Muscle layer of duodenum (tissue), 2 donors: Measurements from ENCODE around the gene CXCL8.

Experiments used
- H3K27ac ChIP-seq: one replicate; pipeline ENCODE4 v1.7.0; 2013; ENCODE audit warnings: mild to moderate bottlenecking, low read length
- H3K27me3 ChIP-seq: one replicate; pipeline ENCODE4 v1.7.0; 2013; ENCODE audit warnings: low read depth, mild to moderate bottlenecking, control low read depth, low read length
- H3K36me3 ChIP-seq, 2 donors: one replicate each; pipeline ENCODE4 v1.7.0; 2013; ENCODE audit warnings: low read length in 2 of 2, control low read depth in 1 of 2, mild to moderate bottlenecking in 1 of 2; ENCODE audit not compliant: insufficient read depth in 2 of 2, control insufficient read depth in 1 of 2
- H3K4me1 ChIP-seq, 2 donors: one replicate each; pipeline ENCODE4 v1.7.0; 2013; ENCODE audit warnings: low read length in 2 of 2, mild to moderate bottlenecking in 2 of 2, control low read depth in 1 of 2, moderate library complexity in 1 of 2; ENCODE audit not compliant: insufficient read depth in 2 of 2, control insufficient read depth in 1 of 2
- H3K4me3 ChIP-seq, 2 donors: one replicate each; pipeline ENCODE4 v1.7.0; 2013; ENCODE audit warnings: low read length in 2 of 2, low read depth in 1 of 2, mild to moderate bottlenecking in 1 of 2
- H3K9me3 ChIP-seq, 2 donors: one replicate each; pipeline ENCODE4 v1.7.0; 2013; ENCODE audit warnings: low read length in 2 of 2, control low read depth in 1 of 2, mild to moderate bottlenecking in 1 of 2; ENCODE audit not compliant: control insufficient read depth in 1 of 2
- donor health status: healthy.

The CXCL8 gene

GRCh38 chr4:73751166-73751565, 10.8 kb downstream of the CXCL8 start:
- Histone ChIP-seq H3K27me3 (no peaks in the 10 kb centered on the region), H3K36me3 (no peaks in the 10 kb centered on the region), H3K9me3 (no peaks in the 10 kb centered on the region), H3K27ac (no peak overlapping the region), H3K4me1 (no peaks in the 10 kb centered on the region), H3K4me3 (no peak overlapping the region)

DNA sequence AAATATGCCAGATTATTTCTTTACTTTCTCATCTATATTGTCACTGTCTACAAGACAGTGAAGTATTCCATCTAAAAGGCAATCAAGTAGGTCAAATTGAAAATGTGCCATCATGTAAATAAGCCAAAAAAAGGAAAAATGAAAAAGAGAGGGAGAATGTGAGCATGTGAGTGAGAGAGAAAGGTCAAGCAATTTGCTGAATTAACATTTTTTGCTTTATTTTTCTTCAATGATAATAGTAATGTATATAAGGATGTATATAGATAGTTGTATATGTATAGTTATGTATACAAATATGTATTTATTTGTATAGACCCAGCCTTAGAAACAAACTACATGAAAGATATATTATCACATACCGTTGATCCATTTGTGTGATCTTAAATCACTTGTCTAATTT, 11.5 kb downstream of the CXCL8 start:
- Histone ChIP-seq H3K36me3 (no peaks in the 10 kb centered on the region), H3K27ac (no peak overlapping the region), H3K9me3 (no peaks in the 10 kb centered on the region), H3K27me3 (no peaks in the 10 kb centered on the region), H3K4me3 (no peak overlapping the region), H3K4me1 (no peaks in the 10 kb centered on the region)

DNA sequence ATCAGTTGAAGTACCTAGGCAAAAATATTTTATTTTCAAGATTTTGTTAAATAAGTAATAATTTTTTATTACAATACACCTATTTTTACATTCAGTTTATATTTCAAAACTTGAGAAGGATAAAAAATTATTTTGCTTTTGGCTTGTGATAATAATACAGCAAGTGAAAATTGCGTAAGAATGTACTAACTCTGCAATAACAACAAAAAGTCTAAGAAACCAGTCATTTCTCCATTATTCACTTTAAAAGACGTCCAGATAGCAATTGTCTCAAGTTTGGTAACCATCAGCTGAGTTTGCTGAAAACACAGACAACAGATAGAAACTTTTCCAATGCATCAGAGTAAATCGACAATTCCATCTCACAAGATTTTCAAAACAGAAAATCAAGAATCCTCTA, 12.1 kb downstream of the CXCL8 start:
- Histone ChIP-seq H3K4me1 (no peaks in the 10 kb centered on the region), H3K27me3 (no peaks in the 10 kb centered on the region), H3K4me3 (no peak overlapping the region), H3K27ac (no peak overlapping the region), H3K36me3 (no peaks in the 10 kb centered on the region), H3K9me3 (no peaks in the 10 kb centered on the region)

DNA sequence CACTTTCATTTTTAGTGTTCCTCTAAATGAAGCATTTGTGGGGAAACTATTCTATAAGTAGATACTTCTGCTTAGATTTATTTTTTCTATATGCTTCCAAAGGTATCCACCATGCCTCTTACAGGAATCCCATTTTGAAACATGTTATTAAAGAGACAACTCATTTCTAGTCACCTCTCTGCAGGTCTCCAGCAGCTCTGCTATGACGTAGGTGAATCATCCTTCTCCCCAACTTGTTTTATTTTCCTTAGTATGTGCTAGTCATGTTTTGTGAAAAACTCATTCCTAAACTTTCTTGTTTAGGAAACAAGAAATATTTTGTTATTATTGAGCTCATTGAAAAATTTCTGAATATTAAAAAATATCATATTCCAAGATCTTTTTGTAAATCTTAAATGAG, 12.8 kb downstream of the CXCL8 start:
- H3K9me3 ChIP-seq = no peaks in the 10 kb centered on the region
- no peak overlapping the region for H3K27ac ChIP-seq
- no peaks in the 10 kb centered on the region for H3K4me1 ChIP-seq
- no peaks in the 10 kb centered on the region for H3K27me3 ChIP-seq
- H3K4me3 ChIP-seq = no peak overlapping the region
- no peaks in the 10 kb centered on the region for H3K36me3 ChIP-seq

DNA sequence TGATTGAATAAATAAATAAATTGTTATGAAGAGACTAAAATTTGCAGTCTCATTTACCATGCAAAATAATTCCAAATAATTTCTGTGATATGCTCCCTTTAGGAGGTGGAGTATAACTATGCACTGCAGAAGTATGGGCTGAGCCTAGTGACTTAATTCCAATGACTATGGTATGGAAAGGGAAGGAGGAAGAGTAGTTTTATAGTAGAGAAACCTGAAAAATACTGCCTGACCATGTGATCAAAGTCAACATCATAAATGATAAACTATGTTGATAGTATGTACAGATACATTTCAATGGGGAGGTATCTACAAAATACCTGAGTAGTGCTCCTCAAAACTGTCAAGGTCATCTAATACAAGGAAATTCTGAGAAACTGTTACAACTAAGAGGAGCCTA, 14.6 kb downstream of the CXCL8 start:
- Histone ChIP-seq H3K4me3 (no peak overlapping the region), H3K4me1 (no peaks in the 10 kb centered on the region), H3K27ac (no peak overlapping the region), H3K27me3 (no peaks in the 10 kb centered on the region), H3K9me3 (no peaks in the 10 kb centered on the region), H3K36me3 (no peaks in the 10 kb centered on the region)

DNA sequence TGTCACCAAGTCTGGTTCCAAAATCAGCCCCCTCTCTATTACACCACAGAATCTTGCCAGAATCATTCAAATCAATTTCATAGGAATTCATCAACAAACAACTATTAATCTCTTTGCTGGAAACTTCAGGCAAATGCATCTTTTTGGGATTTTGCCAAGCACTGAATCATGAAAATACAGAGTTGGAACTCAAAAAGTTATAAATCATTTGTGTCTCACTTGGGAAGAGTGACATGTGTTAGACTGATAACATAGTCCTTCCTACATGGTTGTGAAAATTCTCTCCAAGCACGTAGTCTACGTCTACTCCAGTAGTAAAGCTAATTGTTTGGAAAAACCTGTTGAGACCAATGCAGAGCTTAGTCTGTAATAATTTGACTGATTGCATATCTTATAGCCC, 19.0 kb downstream of the CXCL8 start:
- H3K4me3 ChIP-seq = no peak overlapping the region

GRCh38 chr4:73761856-73762255, 21.5 kb downstream of the CXCL8 start:
- Histone ChIP-seq H3K9me3 (no peaks in the 10 kb centered on the region), H3K27ac (no peak overlapping the region), H3K4me3 (no peak overlapping the region), H3K36me3 (no peaks in the 10 kb centered on the region), H3K4me1 (no peaks in the 10 kb centered on the region), H3K27me3 (no peaks in the 10 kb centered on the region)

More for the DNA sequence above, 19.0 kb downstream of the CXCL8 start:
- H3K27ac ChIP-seq = no peak overlapping the region
- H3K4me1 ChIP-seq = no peaks in the 10 kb centered on the region
- no peaks in the 10 kb centered on the region for H3K36me3 ChIP-seq
- no peaks in the 10 kb centered on the region for H3K27me3 ChIP-seq
- no peaks in the 10 kb centered on the region for H3K9me3 ChIP-seq

DNA sequence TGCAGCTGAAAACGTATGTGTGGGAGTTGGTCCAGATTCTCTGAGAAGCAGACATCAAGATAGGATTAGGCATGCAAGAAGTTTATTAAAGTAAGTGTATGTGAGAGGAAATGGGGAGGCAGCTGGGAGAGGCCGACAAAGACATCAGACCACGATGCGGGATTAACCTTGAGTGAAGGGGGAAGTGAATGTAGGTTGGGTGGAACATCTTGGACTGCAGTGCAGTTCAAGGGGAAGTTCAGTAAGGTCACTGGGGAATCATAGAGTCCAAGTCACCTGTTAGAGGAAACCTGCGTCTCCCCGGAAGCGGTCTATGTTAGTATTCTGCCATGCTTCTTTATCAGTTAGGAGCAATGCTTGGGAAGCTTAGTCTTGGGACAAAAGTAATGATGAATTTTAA, 22.0 kb downstream of the CXCL8 start:
- Histone ChIP-seq H3K4me1 (no peaks in the 10 kb centered on the region), H3K27me3 (no peaks in the 10 kb centered on the region), H3K9me3 (no peaks in the 10 kb centered on the region), H3K27ac (no peak overlapping the region), H3K4me3 (no peak overlapping the region), H3K36me3 (no peaks in the 10 kb centered on the region)

- no peaks in the 10 kb centered on the region for H3K36me3 ChIP-seq
- H3K27ac ChIP-seq = no peak overlapping the region
- H3K9me3 ChIP-seq = no peaks in the 10 kb centered on the region
- H3K4me1 ChIP-seq = no peaks in the 10 kb centered on the region
- no peak overlapping the region for H3K4me3 ChIP-seq
- no peaks in the 10 kb centered on the region for H3K27me3 ChIP-seq
Observed at GRCh38 chr4:73763877-73764276, 23.5 kb downstream of the CXCL8 start.

DNA sequence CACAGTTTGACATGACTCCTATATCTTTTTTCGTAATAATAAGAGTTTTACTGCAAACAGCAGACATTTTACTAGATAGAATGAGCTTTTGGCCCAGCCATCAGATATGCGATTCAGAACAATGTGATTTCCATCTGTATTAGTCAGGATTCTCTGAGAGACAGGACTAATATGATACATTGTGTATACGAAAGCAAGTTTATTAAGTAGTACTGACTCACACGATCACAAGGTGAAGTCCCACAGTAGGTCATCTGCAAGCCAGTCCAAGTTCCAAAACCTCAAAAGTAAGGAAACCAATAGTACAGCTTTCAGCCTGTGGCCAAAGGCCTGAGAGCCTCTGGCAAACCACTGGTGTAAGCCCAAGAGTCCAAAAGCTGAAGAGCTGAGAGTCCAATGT, 24.1 kb downstream of the CXCL8 start:
- H3K4me1 ChIP-seq = no peaks in the 10 kb centered on the region
- no peaks in the 10 kb centered on the region for H3K27me3 ChIP-seq
- H3K9me3 ChIP-seq = no peaks in the 10 kb centered on the region
- no peaks in the 10 kb centered on the region for H3K36me3 ChIP-seq
- H3K27ac ChIP-seq = no peak overlapping the region
- no peak overlapping the region for H3K4me3 ChIP-seq

DNA sequence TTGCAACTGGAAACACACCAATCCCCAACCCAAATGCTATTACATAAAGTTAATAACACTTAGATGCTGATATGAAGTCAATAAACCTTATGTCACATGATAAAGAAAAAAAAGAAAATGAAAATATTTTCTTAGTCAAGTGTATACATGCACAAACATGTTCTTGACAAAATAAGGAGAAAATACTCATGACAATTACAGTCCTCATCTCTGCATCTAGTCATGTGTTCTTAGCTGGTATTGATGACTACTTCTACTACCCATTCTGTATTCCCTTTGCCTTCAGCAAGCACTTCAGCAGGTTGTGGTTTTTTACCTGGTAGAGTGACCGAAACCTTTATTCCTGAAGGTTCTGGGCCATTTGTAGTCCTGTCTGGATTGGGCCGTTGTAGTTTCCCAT, 24.9 kb downstream of the CXCL8 start:
- Histone ChIP-seq H3K4me1 (no peaks in the 10 kb centered on the region), H3K36me3 (no peaks in the 10 kb centered on the region), H3K4me3 (no peak overlapping the region), H3K27me3 (no peaks in the 10 kb centered on the region), H3K9me3 (no peaks in the 10 kb centered on the region), H3K27ac (no peak overlapping the region)

- Histone ChIP-seq H3K36me3 (no peaks in the 10 kb centered on the region), H3K27me3 (no peaks in the 10 kb centered on the region), H3K27ac (no peak overlapping the region), H3K4me3 (no peak overlapping the region), H3K4me1 (no peaks in the 10 kb centered on the region), H3K9me3 (no peaks in the 10 kb centered on the region)
Observed at GRCh38 chr4:73770917-73771316, 30.5 kb downstream of the CXCL8 start.
